GM23338 (cell line): ENCODE data around the gene PIKFYVE. TPM values are rescaled to one million over a fixed set of nuclear protein-coding genes. Genes with fewer than 3 reads are reported as not detected.
A peak's percentile ranks its signal among the peaks of the same experiment; 100 is the strongest.

ENCODE experiments used
- ATAC-seq: fragments of 200-7000 bp; cut with Tn5 transposase; 3 replicates; pipeline ENCODE4 v1.9.1; 2020
- DNase-seq: peaks from one replicate; pipeline ENCODE4 v3.0.0-alpha.2; 2015; ENCODE audit warnings: low spot score
- H2AFZ ChIP-seq: fragments of 200-600 bp; sonication (generic); 2 replicates; pipeline ENCODE4 v1.8.0; 2016; ENCODE audit warnings: antibody characterized with exemption, mild to moderate bottlenecking, moderate library complexity
- H3F3A ChIP-seq: fragments of 200-600 bp; sonication (generic); replicated peaks from 2 replicates; pipeline ENCODE4 v1.8.0; 2017; ENCODE audit warnings: antibody characterized with exemption, mixed run types, low read depth
- H3K27ac ChIP-seq: fragments of 200-600 bp; sonication (generic); 2 replicates; pipeline ENCODE4 v1.6.1; 2016; ENCODE audit warnings: low read depth
- H3K27me3 ChIP-seq: fragments of 200-600 bp; sonication (generic); 2 replicates; pipeline ENCODE4 v1.8.0; 2016; ENCODE audit warnings: mild to moderate bottlenecking, mixed run types, moderate library complexity; ENCODE audit not compliant: insufficient read depth
- H3K36me3 ChIP-seq: fragments of 200-600 bp; sonication (generic); 2 replicates; pipeline ENCODE4 v1.8.0; 2016; ENCODE audit warnings: mild to moderate bottlenecking; ENCODE audit not compliant: insufficient read depth
- H3K4me1 ChIP-seq: fragments of 200-600 bp; sonication (generic); 2 replicates; pipeline ENCODE4 v1.8.0; 2016; ENCODE audit warnings: mild to moderate bottlenecking, moderate library complexity; ENCODE audit not compliant: insufficient read depth
- H3K4me2 ChIP-seq: fragments of 200-600 bp; sonication (generic); 2 replicates; pipeline ENCODE4 v1.7.1; 2017; ENCODE audit warnings: mixed run types
- H3K4me3 ChIP-seq: fragments of 200-600 bp; sonication (generic); 2 replicates; pipeline ENCODE4 v1.6.1; 2016; ENCODE audit warnings: mixed run types
- H3K79me2 ChIP-seq: fragments of 200-600 bp; sonication (generic); replicated peaks from 2 replicates; pipeline ENCODE4 v1.8.0; 2017; ENCODE audit warnings: mild to moderate bottlenecking; ENCODE audit not compliant: insufficient read depth
- H3K9me2 ChIP-seq: fragments of 200-600 bp; sonication (generic); 2 replicates; pipeline ENCODE4 v1.8.0; 2017; ENCODE audit not compliant: insufficient read depth
- H4K20me1 ChIP-seq: fragments of 200-600 bp; sonication (generic); replicated peaks from 2 replicates; pipeline ENCODE4 v1.8.0; 2017; ENCODE audit warnings: mild to moderate bottlenecking; ENCODE audit not compliant: insufficient read depth
- H3K27ac Mint-ChIP-seq: 2 replicates; pipeline ENCODE4 v1.8.0; 2020; ENCODE audit warnings: inconsistent platforms, mild to moderate bottlenecking, moderate library complexity, mixed read lengths
- H3K27me3 Mint-ChIP-seq: 3 replicates; pipeline ENCODE4 v1.8.0; 2022; ENCODE audit warnings: low read depth, mild to moderate bottlenecking, moderate library complexity, mixed read lengths, inconsistent platforms; ENCODE audit not compliant: insufficient read depth, poor library complexity
- H3K36me3 Mint-ChIP-seq: 3 replicates; pipeline ENCODE4 v1.8.0; 2021; ENCODE audit warnings: low read depth, mild to moderate bottlenecking, inconsistent platforms, moderate library complexity, mixed read lengths
- H3K4me1 Mint-ChIP-seq: 3 replicates; pipeline ENCODE4 v1.8.0; 2020; ENCODE audit warnings: mild to moderate bottlenecking, inconsistent platforms, mixed read lengths
- H3K4me3 Mint-ChIP-seq: 3 replicates; pipeline ENCODE4 v1.8.0; 2021; ENCODE audit warnings: moderate library complexity, mild to moderate bottlenecking, inconsistent platforms, mixed read lengths
- H3K9me3 Mint-ChIP-seq: 3 replicates; pipeline ENCODE4 v1.8.0; 2020; ENCODE audit warnings: moderate library complexity, mild to moderate bottlenecking, inconsistent platforms, mixed read lengths
- CREB1 ChIP-seq: fragments of 250-450 bp; sonication (Bioruptor Pico); IDR thresholded peaks from 2 replicates; pipeline ENCODE4 v1.5.0; 2020; ENCODE audit warnings: low read depth, mild to moderate bottlenecking, moderate library complexity
- EZH2 ChIP-seq: fragments of 200-600 bp; sonication (generic); IDR thresholded peaks from one replicate; pipeline ENCODE4 v1.8.0; 2017; ENCODE audit warnings: antibody characterized with exemption, mild to moderate bottlenecking, low read depth; ENCODE audit not compliant: unreplicated experiment
- EZH2phosphoT487 ChIP-seq: fragments of 200-600 bp; sonication (generic); IDR thresholded peaks from one replicate; pipeline ENCODE4 v1.8.1; 2018; ENCODE audit warnings: antibody characterized with exemption; ENCODE audit not compliant: unreplicated experiment
- JUNB ChIP-seq: IDR thresholded peaks from one replicate; pipeline ENCODE4 v1.6.1; 2016; ENCODE audit warnings: antibody characterized with exemption; ENCODE audit not compliant: unreplicated experiment
- NANOG ChIP-seq: IDR thresholded peaks from 2 replicates; pipeline ENCODE4 v1.6.1; 2016; ENCODE audit warnings: antibody characterized with exemption, borderline replicate concordance
- POLR2AphosphoS5 ChIP-seq: IDR thresholded peaks from 2 replicates; pipeline ENCODE4 v1.6.1; 2016; ENCODE audit warnings: antibody characterized with exemption, low read depth
- STAT1 ChIP-seq: IDR thresholded peaks from one replicate; pipeline ENCODE4 v1.6.1; 2016; ENCODE audit warnings: antibody characterized with exemption; ENCODE audit not compliant: unreplicated experiment
- ZNF114 ChIP-seq: fragments of 250-450 bp; sonication (Bioruptor Pico); IDR thresholded peaks from 2 replicates; pipeline ENCODE4 v1.5.0; 2020; ENCODE audit warnings: mild to moderate bottlenecking, moderate library complexity
- ZNF331 ChIP-seq: fragments of 250-450 bp; sonication (Bioruptor Pico); IDR thresholded peaks from 2 replicates; pipeline ENCODE4 v1.5.0; 2020; ENCODE audit warnings: low read depth, mild to moderate bottlenecking, moderate library complexity
- polyA plus RNA-seq: library from polyadenylated mRNA; unstranded; fragments of >200 nt; fragmentation: Nextera tagmentation; extraction: Ambion mirVana; gene quantifications from 2 replicates; pipeline ENCODE4 v1.2.1, GENCODE V29; 2016
- total RNA-seq: library from RNA; depleted of rRNA; stranded (reverse); fragments of >200 nt; shearing (Covaris generic); gene quantifications from 2 replicates; pipeline ENCODE4 v1.2.3, GENCODE V29; 2014
- TF ChIP-seq, protein P1 (sequence below): fragments of 250-450 bp; sonication (Bioruptor Pico); IDR thresholded peaks from 2 replicates; pipeline ENCODE4 v1.5.0; 2020; ENCODE audit warnings: mild to moderate bottlenecking, moderate library complexity
- TF ChIP-seq, protein P2 (sequence below), 2 experiments: fragments of 200-600 bp in 1 of 2; sonication (generic) in 1 of 2; conservative IDR thresholded peaks; 2 replicates each; pipeline versions ENCODE4 v1.5.1 to v1.6.1; 2016 to 2017; ENCODE audit warnings: antibody characterized with exemption in 2 of 2, low read depth in 2 of 2, mild to moderate bottlenecking in 2 of 2, moderate library complexity in 1 of 2
- TF ChIP-seq, protein P3 (sequence below): IDR thresholded peaks from 2 replicates; pipeline ENCODE4 v1.6.1; 2016; ENCODE audit warnings: antibody characterized with exemption
- TF ChIP-seq, protein P4 (sequence below): IDR thresholded peaks from one replicate; pipeline ENCODE4 v1.6.1; 2018; ENCODE audit warnings: antibody characterized with exemption; ENCODE audit not compliant: unreplicated experiment

Gene PIKFYVE
- total and polyA plus RNA-seq, 2 experiments from 2014 or later: 15.1 to 48.0 TPM

DNA sequence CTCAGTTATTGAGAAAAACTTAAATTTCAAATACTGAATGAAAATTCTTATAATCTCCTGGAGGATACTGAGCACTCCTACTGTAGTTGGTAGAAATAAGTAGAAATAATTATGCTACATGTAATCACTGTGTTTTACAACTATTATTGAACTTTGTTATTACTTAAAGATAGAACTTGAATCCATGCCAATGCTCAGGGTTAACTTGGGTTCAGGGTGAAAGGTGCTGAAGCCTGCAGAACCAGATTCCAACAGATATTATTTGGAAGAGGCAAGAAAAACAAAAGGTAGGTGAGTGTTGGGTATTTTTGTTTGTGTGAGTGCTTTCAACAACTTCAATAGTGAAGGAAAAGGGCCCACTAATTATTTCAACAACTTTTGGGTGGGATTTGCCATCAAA lies 21.6 kb upstream of the PIKFYVE start:
- peaks cover 14% of the 10 kb centered on the region for H3F3A ChIP-seq
- H3K27me3 ChIP-seq: no peaks in the 10 kb centered on the region
- no peaks in the 10 kb centered on the region for H3K9me2 ChIP-seq
- no peak overlapping the region for H3K4me2 ChIP-seq
- H3K27ac ChIP-seq: peak overlapping the region; percentile 46; the same call in 1 of the 2 replicates
- no peak overlapping the region for H2AFZ ChIP-seq
- Mint-ChIP-seq H3K27me3 (no peaks in the 10 kb centered on the region), H3K36me3 (peaks cover 98% of the 10 kb centered on the region), H3K9me3 (no peaks in the 10 kb centered on the region), H3K4me3 (no peak overlapping the region), H3K27ac (no peak overlapping the region), H3K4me1 (no peaks in the 10 kb centered on the region; the same call in 2 of the 3 replicates)
- H3K4me3 ChIP-seq: no peak overlapping the region
- 0 out of 2 replicates have a peak, but pooled peaks cover 3% of the 10 kb centered on the region for H4K20me1 ChIP-seq
- TF ChIP-seq STAT1 (no peak), CREB1 (no peak), ZNF331 (CRISPR knock-in tag) (no peak), NANOG (no peak), EZH2phosphoT487 (no peak), JUNB (no peak), EZH2 (no peak), POLR2AphosphoS5 (no peak), ZNF114 (CRISPR knock-in tag) (no peak)
- TF ChIP-seq, protein P1, sequence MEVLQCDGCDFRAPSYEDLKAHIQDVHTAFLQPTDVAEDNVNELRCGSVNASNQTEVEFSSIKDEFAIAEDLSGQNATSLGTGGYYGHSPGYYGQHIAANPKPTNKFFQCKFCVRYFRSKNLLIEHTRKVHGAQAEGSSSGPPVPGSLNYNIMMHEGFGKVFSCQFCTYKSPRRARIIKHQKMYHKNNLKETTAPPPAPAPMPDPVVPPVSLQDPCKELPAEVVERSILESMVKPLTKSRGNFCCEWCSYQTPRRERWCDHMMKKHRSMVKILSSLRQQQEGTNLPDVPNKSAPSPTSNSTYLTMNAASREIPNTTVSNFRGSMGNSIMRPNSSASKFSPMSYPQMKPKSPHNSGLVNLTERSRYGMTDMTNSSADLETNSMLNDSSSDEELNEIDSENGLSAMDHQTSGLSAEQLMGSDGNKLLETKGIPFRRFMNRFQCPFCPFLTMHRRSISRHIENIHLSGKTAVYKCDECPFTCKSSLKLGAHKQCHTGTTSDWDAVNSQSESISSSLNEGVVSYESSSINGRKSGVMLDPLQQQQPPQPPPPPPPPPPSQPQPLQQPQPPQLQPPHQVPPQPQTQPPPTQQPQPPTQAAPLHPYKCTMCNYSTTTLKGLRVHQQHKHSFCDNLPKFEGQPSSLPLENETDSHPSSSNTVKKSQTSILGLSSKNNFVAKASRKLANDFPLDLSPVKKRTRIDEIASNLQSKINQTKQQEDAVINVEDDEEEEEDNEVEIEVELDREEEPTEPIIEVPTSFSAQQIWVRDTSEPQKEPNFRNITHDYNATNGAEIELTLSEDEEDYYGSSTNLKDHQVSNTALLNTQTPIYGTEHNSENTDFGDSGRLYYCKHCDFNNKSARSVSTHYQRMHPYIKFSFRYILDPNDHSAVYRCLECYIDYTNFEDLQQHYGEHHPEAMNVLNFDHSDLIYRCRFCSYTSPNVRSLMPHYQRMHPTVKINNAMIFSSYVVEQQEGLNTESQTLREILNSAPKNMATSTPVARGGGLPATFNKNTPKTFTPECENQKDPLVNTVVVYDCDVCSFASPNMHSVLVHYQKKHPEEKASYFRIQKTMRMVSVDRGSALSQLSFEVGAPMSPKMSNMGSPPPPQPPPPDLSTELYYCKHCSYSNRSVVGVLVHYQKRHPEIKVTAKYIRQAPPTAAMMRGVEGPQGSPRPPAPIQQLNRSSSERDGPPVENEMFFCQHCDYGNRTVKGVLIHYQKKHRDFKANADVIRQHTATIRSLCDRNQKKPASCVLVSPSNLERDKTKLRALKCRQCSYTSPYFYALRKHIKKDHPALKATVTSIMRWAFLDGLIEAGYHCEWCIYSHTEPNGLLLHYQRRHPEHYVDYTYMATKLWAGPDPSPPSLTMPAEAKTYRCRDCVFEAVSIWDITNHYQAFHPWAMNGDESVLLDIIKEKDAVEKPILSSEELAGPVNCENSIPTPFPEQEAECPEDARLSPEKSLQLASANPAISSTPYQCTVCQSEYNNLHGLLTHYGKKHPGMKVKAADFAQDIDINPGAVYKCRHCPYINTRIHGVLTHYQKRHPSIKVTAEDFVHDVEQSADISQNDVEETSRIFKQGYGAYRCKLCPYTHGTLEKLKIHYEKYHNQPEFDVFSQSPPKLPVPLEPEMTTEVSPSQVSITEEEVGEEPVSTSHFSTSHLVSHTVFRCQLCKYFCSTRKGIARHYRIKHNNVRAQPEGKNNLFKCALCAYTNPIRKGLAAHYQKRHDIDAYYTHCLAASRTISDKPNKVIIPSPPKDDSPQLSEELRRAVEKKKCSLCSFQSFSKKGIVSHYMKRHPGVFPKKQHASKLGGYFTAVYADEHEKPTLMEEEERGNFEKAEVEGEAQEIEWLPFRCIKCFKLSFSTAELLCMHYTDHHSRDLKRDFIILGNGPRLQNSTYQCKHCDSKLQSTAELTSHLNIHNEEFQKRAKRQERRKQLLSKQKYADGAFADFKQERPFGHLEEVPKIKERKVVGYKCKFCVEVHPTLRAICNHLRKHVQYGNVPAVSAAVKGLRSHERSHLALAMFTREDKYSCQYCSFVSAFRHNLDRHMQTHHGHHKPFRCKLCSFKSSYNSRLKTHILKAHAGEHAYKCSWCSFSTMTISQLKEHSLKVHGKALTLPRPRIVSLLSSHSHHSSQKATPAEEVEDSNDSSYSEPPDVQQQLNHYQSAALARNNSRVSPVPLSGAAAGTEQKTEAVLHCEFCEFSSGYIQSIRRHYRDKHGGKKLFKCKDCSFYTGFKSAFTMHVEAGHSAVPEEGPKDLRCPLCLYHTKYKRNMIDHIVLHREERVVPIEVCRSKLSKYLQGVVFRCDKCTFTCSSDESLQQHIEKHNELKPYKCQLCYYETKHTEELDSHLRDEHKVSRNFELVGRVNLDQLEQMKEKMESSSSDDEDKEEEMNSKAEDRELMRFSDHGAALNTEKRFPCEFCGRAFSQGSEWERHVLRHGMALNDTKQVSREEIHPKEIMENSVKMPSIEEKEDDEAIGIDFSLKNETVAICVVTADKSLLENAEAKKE: no peak
- TF ChIP-seq, protein P2, sequence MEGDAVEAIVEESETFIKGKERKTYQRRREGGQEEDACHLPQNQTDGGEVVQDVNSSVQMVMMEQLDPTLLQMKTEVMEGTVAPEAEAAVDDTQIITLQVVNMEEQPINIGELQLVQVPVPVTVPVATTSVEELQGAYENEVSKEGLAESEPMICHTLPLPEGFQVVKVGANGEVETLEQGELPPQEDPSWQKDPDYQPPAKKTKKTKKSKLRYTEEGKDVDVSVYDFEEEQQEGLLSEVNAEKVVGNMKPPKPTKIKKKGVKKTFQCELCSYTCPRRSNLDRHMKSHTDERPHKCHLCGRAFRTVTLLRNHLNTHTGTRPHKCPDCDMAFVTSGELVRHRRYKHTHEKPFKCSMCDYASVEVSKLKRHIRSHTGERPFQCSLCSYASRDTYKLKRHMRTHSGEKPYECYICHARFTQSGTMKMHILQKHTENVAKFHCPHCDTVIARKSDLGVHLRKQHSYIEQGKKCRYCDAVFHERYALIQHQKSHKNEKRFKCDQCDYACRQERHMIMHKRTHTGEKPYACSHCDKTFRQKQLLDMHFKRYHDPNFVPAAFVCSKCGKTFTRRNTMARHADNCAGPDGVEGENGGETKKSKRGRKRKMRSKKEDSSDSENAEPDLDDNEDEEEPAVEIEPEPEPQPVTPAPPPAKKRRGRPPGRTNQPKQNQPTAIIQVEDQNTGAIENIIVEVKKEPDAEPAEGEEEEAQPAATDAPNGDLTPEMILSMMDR (conservative IDR thresholded peaks at IDR 0.05; ENCODE audit: low read depth in 2 of 2): no peak
- TF ChIP-seq, protein P3, sequence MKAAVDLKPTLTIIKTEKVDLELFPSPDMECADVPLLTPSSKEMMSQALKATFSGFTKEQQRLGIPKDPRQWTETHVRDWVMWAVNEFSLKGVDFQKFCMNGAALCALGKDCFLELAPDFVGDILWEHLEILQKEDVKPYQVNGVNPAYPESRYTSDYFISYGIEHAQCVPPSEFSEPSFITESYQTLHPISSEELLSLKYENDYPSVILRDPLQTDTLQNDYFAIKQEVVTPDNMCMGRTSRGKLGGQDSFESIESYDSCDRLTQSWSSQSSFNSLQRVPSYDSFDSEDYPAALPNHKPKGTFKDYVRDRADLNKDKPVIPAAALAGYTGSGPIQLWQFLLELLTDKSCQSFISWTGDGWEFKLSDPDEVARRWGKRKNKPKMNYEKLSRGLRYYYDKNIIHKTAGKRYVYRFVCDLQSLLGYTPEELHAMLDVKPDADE: no peak
- TF ChIP-seq, protein P4, sequence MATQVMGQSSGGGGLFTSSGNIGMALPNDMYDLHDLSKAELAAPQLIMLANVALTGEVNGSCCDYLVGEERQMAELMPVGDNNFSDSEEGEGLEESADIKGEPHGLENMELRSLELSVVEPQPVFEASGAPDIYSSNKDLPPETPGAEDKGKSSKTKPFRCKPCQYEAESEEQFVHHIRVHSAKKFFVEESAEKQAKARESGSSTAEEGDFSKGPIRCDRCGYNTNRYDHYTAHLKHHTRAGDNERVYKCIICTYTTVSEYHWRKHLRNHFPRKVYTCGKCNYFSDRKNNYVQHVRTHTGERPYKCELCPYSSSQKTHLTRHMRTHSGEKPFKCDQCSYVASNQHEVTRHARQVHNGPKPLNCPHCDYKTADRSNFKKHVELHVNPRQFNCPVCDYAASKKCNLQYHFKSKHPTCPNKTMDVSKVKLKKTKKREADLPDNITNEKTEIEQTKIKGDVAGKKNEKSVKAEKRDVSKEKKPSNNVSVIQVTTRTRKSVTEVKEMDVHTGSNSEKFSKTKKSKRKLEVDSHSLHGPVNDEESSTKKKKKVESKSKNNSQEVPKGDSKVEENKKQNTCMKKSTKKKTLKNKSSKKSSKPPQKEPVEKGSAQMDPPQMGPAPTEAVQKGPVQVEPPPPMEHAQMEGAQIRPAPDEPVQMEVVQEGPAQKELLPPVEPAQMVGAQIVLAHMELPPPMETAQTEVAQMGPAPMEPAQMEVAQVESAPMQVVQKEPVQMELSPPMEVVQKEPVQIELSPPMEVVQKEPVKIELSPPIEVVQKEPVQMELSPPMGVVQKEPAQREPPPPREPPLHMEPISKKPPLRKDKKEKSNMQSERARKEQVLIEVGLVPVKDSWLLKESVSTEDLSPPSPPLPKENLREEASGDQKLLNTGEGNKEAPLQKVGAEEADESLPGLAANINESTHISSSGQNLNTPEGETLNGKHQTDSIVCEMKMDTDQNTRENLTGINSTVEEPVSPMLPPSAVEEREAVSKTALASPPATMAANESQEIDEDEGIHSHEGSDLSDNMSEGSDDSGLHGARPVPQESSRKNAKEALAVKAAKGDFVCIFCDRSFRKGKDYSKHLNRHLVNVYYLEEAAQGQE: no peak
- H3K36me3 ChIP-seq: peaks cover 94% of the 10 kb centered on the region
- DNase-seq (no peak), ATAC-seq (no peak)
- H3K4me1 ChIP-seq: no peaks in the 10 kb centered on the region
- peaks cover 13% of the 10 kb centered on the region; the same call in 1 of the 2 replicates for H3K79me2 ChIP-seq
